HG03280 (cell line): Measurements from ENCODE around the gene PKIB.
"Not testable (repeated sequence)": the region's sequence is repeated elsewhere in the genome, so short reads cannot be mapped to it uniquely, and the experiment has no call there.

Source experiments
- ATAC-seq: cut with Tn5 transposase; IDR thresholded peaks from one replicate; pipeline ENCODE4 v1.9.1; 2021; ENCODE audit warnings: mild to moderate bottlenecking, moderate library complexity; ENCODE audit not compliant: unreplicated experiment

The PKIB gene

DNA sequence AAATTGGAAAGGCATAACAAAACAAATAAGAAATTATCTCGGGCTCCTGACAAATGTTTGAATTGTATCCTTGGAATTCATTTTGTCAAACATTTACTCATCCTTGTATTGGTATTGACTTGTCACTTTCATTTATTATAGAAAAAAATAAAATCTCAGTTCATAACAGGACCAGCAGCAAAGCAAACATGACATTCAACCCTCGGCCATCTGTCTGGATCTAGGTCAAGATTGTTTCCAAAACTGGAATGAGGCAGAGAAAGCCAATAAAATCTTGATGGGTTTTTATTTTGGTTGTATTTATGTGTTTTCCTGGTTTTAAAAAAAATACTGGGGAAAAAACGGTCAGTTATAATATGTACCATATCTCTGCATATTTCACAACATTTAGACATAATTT is 126.4 kb downstream of the PKIB start:
- ATAC-seq = no peak

DNA sequence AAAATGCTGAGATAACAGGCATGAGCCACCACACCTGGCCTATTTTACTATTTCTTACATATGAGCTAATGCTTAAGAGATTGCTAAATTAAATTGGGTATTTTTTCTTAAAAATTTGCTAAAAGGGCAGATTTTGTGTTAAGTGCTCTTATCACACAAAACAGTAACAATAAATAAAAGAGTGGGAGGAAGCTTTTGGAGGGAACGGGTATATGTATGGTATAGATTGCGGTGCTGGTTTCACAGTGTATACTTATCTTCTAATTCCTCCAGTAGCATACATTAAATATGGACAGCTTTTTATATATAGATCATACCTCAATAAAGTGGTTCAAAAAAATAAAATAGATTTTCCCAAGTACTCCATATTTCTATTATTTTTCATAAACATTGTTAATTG is 129.9 kb downstream of the PKIB start:
- no peak for ATAC-seq

DNA sequence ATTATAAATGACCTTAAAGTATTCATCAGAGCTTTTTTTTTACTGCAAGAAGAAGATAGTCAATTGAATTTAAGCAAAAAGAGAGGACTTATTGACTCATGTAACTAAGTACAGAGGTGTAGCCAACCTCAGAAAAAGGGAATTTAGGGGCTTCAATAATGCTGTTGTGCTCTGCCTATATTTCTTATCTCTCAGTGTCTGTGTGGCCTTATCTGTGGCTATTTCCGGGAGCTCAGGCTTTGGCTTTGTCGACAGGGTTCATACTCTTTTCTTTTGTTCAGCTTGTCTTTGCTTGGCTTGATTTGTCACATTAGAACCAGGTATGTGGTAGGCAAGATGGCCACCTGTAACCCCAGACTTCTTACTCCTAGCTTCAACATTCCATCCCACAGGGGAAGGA is 130.7 kb downstream of the PKIB start:
- ATAC-seq = no peak

DNA sequence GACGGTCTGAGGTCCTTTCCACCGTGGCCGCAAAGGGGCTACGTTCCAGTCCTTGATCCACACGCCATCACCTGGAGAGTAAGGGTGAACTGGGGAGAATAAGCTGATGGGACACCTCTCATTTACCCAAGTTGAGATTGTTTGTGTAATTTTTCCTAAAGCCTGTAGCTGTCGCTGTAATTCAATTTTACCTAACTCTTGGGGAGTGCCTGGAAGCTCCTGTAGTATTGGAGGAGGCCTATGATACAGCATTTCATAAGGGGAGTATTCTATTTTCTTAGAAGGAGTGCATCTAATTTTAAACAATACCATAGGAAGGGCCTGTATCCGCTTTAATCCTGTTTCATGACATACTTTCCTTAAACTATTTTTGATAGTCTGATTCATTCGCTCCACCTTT is 134.0 kb downstream of the PKIB start:
- ATAC-seq = not testable (repeated sequence)

DNA sequence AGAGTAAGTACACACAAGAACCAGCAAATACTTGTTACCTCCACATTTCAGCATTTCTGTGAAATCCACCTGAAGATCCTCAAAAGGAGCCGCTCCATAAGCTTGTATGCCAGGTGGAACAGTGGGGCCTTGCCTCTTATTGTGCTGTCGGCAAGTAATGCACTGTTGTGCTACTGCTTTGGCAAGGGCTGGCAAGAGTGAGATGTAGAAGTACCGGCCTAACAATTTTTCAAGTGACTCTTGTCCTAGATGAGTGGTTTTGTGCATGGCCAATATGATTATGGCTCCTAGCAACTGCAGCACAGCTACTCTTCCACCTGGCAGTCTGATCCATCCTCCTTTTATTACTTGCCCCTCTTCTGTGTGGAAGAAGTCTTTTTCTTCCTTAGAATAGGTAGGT is 134.7 kb downstream of the PKIB start:
- not testable (repeated sequence) for ATAC-seq

DNA sequence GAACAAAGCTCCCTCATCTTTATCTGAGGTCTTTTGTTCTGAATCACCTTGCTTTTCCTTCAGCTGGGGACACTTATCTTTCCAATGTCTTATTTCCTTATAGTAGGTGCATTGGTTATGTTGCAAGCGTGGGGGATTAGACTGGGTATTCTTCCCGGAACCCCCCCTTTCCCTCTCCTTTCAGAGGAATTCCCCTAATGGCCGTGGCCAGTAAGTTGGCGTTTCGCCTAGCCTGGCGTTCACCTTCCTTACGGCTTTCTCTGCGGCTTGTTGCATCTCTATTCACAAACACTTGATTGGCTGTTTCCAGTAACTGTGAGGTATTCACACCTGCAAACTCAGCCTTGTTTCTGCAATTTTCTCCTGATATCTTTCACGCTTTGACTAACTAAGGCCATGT is 136.5 kb downstream of the PKIB start:
- no peak for ATAC-seq

DNA sequence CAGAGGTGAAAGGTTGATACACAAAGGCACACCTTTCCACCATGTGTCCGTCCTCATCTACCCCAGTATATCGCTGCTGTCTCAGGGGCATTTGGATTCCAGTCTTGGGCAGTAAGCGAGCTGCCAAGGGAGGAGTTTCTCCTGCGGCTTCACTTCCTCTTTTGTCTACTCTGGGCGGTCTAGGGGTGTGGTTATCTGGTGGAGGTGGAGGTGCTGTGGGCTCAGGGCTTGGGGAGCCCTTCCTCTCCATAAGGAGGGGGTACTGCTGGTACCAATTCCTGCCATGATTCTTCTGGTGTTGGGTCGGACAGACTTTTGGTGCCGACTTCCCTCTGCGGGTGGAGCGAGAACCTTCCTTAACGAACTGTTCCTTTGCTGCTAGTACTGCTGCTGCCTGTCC is 137.4 kb downstream of the PKIB start:
- ATAC-seq = no peak

DNA sequence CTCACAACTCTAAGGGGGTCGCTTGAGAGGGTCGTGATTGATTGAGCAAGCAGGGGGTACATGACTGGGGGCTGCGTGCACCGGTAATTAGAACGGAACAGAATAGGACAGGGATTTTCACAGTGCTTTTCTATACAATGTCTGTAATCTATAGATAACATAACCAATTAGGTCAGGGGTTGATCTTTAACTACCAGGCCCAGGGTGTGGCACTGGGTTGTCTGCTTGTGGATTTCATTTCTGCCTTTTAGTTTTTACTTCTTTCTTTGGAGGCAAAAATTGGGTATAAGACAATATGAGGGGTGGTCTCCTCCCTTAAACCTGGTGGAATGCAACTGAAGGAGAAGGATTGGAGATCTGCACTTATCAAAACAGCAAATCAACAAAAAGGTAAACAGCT is 138.7 kb downstream of the PKIB start:
- ATAC-seq = not testable (repeated sequence)

DNA sequence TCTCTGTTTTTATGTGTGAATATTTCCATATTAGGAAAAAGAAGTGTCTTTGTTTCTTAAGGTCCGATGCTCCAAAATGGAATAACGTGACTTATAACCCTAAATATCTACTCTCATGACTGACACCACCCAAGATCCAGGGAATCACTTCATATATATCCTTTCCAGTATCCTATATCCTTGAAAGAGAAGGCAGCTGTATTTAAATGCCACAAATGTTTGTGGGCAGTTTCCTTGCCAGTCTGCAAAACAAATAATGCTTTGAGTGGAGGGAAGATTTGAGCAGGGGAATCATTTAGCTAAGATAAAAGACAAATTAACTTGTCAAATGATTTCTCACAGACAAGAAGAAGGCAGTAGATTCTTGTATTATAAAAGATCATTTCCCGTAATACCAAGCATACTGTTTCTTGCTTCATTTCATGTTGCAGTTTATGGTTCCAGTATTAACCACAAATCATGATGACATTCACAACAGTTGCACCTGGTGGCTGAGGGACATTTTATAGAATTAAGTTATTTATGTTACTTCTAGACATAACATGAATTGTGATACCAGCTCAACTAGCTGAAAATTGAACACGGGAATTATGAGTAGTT is 139.3 kb downstream of the PKIB start:
- no peak for ATAC-seq

DNA sequence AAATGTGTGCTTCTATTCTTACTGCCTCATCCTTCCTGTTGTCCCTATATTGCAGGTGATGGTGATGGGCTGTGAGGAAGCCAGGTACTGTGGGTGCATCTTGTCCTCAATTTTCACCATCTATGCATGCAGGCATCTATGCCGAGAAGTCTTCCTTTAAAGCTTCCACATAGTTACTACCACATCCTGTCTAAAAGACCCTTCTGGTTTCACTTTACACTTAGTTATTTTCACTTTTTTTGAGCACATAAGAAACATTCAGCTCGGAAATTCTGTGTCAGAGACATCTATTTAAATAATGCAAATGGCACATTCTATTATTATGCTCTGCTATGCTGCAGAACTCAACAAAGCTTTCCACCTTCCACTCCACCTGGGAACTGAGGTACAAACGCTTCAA is 141.1 kb downstream of the PKIB start:
- ATAC-seq = peak; percentile 64

DNA sequence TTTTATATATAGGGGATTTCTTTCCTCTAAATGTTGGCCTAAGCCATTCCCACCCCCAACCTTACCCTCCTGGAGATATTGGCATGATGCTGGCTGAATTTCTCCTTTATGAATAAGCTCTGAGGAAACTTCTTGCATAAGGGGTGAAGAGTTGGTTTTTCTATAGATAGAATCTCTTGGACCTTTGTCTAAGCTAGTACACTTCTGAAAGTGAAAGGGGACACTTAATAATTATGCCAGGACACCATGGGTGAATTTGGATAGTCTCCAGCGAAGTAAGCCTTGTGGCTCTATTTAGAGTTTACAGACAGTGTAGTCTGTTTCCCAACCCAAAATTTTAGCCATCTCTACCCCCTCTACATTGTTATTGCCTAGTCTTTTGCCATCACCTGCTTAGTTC is 142.3 kb downstream of the PKIB start:
- no peak for ATAC-seq

DNA sequence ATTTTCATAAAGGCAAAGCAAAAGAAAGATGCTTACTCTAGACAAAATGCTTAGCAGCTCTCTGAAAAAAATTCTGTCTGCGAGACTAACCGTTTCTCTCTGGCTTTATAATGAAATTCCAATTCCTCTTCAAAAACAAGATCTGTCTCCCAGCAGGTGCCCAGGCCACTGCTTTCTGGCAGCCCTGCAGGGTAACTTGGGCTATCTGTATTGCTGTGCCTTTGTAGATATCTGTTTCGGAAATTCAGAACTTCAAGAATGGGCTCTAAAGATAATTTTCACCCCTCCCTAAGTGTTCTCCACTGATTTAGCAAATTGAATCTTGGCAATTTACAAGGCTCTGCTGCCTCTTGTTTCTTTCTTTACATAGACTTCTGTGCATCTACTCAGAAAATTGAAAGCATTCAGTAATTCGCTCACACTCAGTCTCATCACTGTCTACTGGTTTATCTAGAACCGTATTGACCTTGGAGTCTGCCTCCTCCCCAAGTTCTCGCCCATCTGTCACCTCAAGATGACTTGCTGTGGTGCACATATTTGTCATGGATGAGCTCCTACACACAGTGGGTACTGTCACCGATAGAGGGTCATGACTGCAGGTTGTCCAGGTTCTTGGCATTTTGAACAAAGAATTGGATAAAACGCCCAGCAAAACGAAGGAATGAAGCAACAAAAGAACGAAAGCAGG is 142.9 kb downstream of the PKIB start:
- no peak for ATAC-seq

DNA sequence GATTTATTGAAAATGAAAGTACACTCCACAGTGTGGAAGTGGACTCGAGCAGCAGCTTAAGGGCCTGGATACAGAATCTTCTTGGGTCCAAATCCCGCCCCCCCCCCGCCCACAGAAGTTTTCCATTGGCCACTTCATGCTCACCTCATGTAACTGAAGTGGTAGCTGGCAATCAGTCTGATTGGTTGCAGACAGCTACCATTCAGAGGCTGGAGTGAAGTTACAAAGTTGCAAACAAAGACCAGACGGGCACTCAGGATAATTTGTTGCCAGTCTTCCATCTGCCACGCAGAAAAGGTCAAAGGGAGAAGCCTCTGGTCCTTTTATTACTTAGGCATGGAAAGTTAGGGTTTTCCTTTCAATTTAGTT is 143.5 kb downstream of the PKIB start:
- no peak for ATAC-seq

DNA sequence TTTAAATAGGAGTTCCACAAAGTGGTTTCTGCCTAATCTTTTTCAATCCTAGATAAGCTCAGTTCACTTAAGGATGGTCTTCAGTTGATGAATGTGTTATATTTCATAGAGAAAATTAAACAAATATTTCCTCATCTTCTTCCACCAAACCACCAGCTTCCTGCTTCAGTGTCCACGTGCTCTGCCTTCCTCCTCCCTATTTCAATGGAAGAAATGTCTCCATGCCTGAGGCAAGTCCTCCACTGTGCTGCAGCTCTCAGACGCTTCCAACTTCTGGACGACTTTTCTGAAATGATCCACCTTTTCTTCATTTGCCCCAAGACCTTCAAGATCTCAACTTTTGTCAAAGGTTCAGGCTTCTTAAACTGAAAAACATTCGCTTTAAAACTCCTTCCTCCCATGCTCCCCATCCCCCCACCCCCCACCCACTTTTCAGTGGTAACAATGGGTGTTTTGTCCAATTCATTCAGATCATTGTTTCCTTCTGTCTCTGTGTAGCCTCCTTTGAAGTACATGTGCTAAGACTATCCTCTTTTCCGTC is 144.1 kb downstream of the PKIB start:
- no peak for ATAC-seq

DNA sequence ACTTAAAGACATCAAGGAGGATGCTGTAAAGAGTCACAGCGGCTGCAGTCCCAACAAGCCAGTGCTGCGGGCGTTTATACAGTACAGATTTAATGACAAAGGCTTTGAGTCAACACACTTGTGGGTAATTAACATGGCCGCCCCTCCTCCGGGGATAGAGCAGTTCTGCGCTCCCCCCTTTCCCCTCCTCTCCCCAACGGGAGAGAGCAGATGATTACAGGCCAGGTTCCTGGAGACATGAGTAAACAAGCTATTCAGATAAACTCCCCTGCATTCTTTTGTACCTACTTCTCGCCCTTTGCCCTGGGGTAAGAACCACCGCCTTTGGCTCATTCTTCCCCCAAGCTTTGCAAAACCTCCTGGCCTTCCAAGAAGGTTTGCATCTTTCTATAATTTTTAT is 145.7 kb downstream of the PKIB start:
- no peak for ATAC-seq

DNA sequence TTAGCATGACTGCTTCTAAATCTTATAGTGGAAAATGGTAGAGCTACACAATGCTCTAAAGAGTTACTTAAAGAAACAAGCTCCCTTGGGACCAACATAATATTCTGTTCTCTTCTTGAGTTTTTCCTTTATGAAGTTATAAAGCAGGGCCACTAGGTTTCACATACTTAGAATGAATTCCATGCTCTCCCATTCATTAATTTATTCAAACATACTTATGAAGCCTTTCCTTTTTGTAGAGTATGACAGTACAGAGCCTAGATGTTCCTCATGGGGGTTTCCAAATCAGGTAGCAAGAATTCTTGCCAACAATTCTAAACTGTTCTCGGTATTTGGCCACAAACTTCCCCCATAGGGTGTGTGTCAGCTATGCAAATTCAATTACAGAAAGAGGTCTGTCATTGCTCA is 148.7 kb downstream of the PKIB start:
- ATAC-seq = peak; percentile 78

DNA sequence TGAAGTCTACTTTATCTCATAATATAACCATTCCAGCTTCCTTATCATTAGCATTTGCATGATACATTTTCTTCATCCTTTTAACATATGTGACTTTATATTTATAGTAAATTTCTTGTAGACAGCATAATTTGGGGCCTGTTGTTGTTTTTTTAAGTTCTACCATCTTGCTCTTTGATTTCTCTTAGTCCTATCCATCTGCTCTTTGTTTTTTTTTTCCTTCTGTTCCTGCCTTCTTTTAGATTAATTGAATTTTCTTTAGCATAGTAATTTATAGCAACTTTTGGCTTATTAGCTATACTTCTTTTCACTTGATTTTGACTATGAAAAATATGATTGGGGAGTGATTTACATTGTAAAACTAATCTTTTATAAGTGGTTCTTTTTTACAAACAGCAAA is 150.1 kb downstream of the PKIB start:
- no peak for ATAC-seq

DNA sequence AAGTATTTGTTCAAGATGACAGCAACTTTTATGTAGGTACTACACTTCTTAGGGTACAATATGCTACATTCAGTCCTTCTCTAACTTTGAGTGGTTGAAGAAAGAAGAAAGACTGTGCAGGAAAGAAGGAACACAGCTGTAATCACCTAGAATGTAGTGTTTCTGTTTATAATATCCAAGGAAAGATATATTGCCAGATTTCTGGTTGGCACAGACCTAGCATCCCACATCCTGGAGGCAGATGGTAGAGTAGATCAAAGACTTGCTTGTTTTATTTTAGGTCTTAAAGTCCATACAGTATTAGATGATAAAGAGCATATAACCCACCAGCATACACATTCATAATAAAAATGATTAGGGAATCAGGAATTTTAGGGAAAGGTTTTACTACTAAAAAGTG is 156.1 kb downstream of the PKIB start:
- ATAC-seq = no peak

DNA sequence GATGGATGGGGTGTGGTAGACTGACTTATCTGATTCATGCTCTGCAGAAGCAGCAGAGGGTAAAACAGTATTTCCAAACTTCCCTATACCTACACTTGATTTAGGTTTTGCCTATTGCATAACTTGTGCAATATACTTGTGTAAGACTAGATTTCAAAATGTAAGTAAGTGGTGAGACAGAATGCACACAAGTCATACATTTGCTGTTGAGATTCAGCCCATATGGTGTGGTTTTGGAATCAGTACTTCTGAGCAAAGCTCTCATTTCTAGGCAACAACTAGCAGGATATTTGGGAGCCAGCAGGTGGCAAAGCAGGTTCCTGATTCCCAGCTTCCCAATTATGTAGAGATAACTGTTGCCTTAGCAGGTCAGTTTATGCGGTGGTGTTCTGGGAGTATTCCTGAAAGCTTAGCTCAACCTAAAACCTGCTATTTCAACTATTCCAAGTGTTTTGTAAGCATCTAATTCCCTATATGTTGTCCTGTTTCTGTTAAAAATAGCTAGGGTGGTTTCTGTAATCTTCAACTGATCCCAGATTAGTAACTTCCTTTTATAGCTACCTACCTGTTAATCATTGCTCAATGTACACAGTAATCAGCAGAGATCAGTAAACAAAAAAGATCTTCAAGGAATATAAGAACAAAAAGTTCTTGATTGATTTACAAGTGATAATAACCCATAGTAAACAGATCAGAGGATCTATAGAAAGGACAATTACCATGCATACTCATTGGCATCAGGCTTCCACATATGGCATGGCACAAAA is 160.8 kb downstream of the PKIB start:
- ATAC-seq = no peak

DNA sequence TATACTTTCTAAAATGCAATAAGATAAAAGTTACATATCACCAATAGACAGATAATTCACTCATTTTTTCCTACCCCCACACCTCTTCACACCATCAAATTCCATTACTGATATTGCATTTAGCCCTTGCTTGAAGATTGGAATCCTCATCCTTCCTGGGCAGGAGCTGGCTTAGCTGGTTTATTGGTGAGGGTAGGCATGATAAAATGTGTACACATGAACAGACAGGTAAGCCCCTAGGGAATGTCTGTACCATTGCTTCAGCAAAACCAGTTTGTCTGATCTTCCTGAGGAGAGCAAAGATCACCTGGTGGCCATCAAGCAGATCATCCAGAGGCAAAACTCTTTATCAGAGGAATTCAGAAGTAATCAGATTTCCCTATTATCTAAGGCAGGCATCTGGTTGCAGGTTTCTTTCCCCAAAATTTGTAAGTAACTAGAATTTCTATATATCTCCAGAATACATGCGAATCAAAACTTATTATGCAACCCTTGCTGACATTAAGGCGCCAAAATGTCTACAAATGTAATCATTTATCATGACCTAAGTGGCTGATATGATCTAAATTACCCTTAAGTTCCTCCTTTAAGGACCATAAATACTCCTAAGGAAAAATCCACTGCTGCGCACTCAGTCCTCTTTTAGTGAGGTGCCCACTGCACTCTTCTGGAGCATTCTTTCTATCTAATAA is 162.7 kb downstream of the PKIB start:
- no peak for ATAC-seq
